Stimulated activated naive CD8-positive, alpha-beta T cell treated with anti-CD3 and anti-CD28 coated beads, Interleukin-15, Interleukin-2, amounts not matched to agents 100 ng/mL and 50 ng/mL, for 24 hours (primary cell): ENCODE data around the gene C19orf12.
"Not testable (repeated sequence)": the region's sequence is repeated elsewhere in the genome, so short reads cannot be mapped to it uniquely, and the experiment has no call there.

Source experiments
- H3K27ac Mint-ChIP-seq: one replicate; pipeline ENCODE4 v1.8.0; 2021; ENCODE audit warnings: mild to moderate bottlenecking, mixed read lengths
- H3K27me3 Mint-ChIP-seq: one replicate; pipeline ENCODE4 v1.8.0; 2021; ENCODE audit warnings: mixed read lengths
- H3K36me3 Mint-ChIP-seq: one replicate; pipeline ENCODE4 v1.8.0; 2021; ENCODE audit warnings: low read depth, mixed read lengths
- H3K4me1 Mint-ChIP-seq: one replicate; pipeline ENCODE4 v1.8.0; 2021; ENCODE audit warnings: low read depth, mixed read lengths
- H3K4me3 Mint-ChIP-seq: one replicate; pipeline ENCODE4 v1.8.0; 2021; ENCODE audit warnings: mild to moderate bottlenecking, mixed read lengths
- H3K9me3 Mint-ChIP-seq: one replicate; pipeline ENCODE4 v1.8.0; 2021; ENCODE audit warnings: mixed read lengths

C19orf12 gene

GRCh38 chr19:29711584-29712132 lies 3.4 kb downstream of the C19orf12 start:
- Mint-ChIP-seq H3K9me3 (no peaks in the 10 kb centered on the region), H3K4me3 (peak overlapping the region; percentile 96), H3K27ac (peak overlapping the region; percentile 77), H3K4me1 (peaks cover 91% of the 10 kb centered on the region), H3K27me3 (no peaks in the 10 kb centered on the region), H3K36me3 (peaks cover 39% of the 10 kb centered on the region)

- H3K27me3 Mint-ChIP-seq, H3K9me3 Mint-ChIP-seq, H3K4me3 Mint-ChIP-seq: not testable (repeated sequence)
- peaks cover 52% of the 10 kb centered on the region for H3K36me3 Mint-ChIP-seq
- H3K4me1 Mint-ChIP-seq: peaks cover 99% of the 10 kb centered on the region
- peak overlapping the region; percentile 85 for H3K27ac Mint-ChIP-seq
Observed at GRCh38 chr19:29709440-29709798, 5.6 kb downstream of the C19orf12 start.

- Mint-ChIP-seq H3K4me1 (peaks cover 99% of the 10 kb centered on the region), H3K4me3 (no peak overlapping the region), H3K27ac (peak overlapping the region; percentile 85), H3K36me3 (peaks cover 52% of the 10 kb centered on the region), H3K27me3 (no peaks in the 10 kb centered on the region), H3K9me3 (no peaks in the 10 kb centered on the region)
Observed at GRCh38 chr19:29708554-29709439, 6.3 kb downstream of the C19orf12 start.

GRCh38 chr19:29706635-29707034 lies 8.4 kb downstream of the C19orf12 start:
- Mint-ChIP-seq H3K9me3 (no peaks in the 10 kb centered on the region), H3K4me1 (peaks cover 79% of the 10 kb centered on the region), H3K4me3 (no peak overlapping the region), H3K27ac (peak overlapping the region; percentile 94), H3K36me3 (peaks cover 45% of the 10 kb centered on the region), H3K27me3 (no peaks in the 10 kb centered on the region)

GRCh38 chr19:29705706-29706105 lies 9.4 kb downstream of the C19orf12 start:
- Mint-ChIP-seq H3K27ac (peak overlapping the region; percentile 94), H3K36me3 (peaks cover 45% of the 10 kb centered on the region), H3K27me3 (no peaks in the 10 kb centered on the region), H3K4me3 (peak overlapping the region; percentile 30), H3K9me3 (no peaks in the 10 kb centered on the region), H3K4me1 (peaks cover 70% of the 10 kb centered on the region)

- Mint-ChIP-seq H3K4me1 (peaks cover 61% of the 10 kb centered on the region), H3K36me3 (peaks cover 45% of the 10 kb centered on the region), H3K27me3 (no peaks in the 10 kb centered on the region), H3K27ac (peak overlapping the region; percentile 94), H3K9me3 (no peaks in the 10 kb centered on the region), H3K4me3 (peak overlapping the region; percentile 42)
Observed at GRCh38 chr19:29704562-29705558, 10.2 kb downstream of the C19orf12 start.

- Mint-ChIP-seq H3K4me3 (no peak overlapping the region), H3K9me3 (no peaks in the 10 kb centered on the region), H3K27me3 (no peaks in the 10 kb centered on the region), H3K4me1 (peaks cover 43% of the 10 kb centered on the region), H3K27ac (no peak overlapping the region), H3K36me3 (peaks cover 36% of the 10 kb centered on the region)
Observed at GRCh38 chr19:29702963-29703320, 12.1 kb downstream of the C19orf12 start.

- Mint-ChIP-seq H3K27me3 (no peaks in the 10 kb centered on the region), H3K9me3 (no peaks in the 10 kb centered on the region), H3K36me3 (peaks cover 31% of the 10 kb centered on the region), H3K27ac (no peak overlapping the region), H3K4me1 (peaks cover 37% of the 10 kb centered on the region), H3K4me3 (no peak overlapping the region)
Observed at GRCh38 chr19:29702161-29702962, 12.7 kb downstream of the C19orf12 start.

GRCh38 chr19:29700498-29700897 lies 14.6 kb downstream of the C19orf12 start:
- no peak overlapping the region for H3K4me3 Mint-ChIP-seq
- peaks cover 19% of the 10 kb centered on the region for H3K4me1 Mint-ChIP-seq
- H3K36me3 Mint-ChIP-seq: peaks cover 12% of the 10 kb centered on the region
- H3K27ac Mint-ChIP-seq: no peak overlapping the region
- no peaks in the 10 kb centered on the region for H3K27me3 Mint-ChIP-seq
- H3K9me3 Mint-ChIP-seq: no peaks in the 10 kb centered on the region

GRCh38 chr19:29699861-29700260 lies 15.2 kb downstream of the C19orf12 start:
- H3K27me3 Mint-ChIP-seq: no peaks in the 10 kb centered on the region
- peaks cover 13% of the 10 kb centered on the region for H3K4me1 Mint-ChIP-seq
- H3K4me3 Mint-ChIP-seq: no peak overlapping the region
- peaks cover 11% of the 10 kb centered on the region for H3K36me3 Mint-ChIP-seq
- H3K9me3 Mint-ChIP-seq: no peaks in the 10 kb centered on the region
- no peak overlapping the region for H3K27ac Mint-ChIP-seq

GRCh38 chr19:29697523-29698261 lies 17.4 kb downstream of the C19orf12 start:
- Mint-ChIP-seq H3K27ac (peak overlapping the region; percentile 21), H3K27me3 (no peaks in the 10 kb centered on the region), H3K4me3 (no peak overlapping the region), H3K9me3 (no peaks in the 10 kb centered on the region), H3K36me3 (peaks cover 2% of the 10 kb centered on the region), H3K4me1 (peaks cover 7% of the 10 kb centered on the region)

GRCh38 chr19:29696565-29696846 lies 18.6 kb downstream of the C19orf12 start:
- peaks cover 7% of the 10 kb centered on the region for H3K4me1 Mint-ChIP-seq
- H3K36me3 Mint-ChIP-seq: no peaks in the 10 kb centered on the region
- H3K27ac Mint-ChIP-seq: no peak overlapping the region
- no peak overlapping the region for H3K4me3 Mint-ChIP-seq
- H3K9me3 Mint-ChIP-seq: no peaks in the 10 kb centered on the region
- no peaks in the 10 kb centered on the region for H3K27me3 Mint-ChIP-seq

GRCh38 chr19:29695765-29696564 lies 19.1 kb downstream of the C19orf12 start:
- Mint-ChIP-seq H3K27ac (no peak overlapping the region), H3K36me3 (peaks cover 3% of the 10 kb centered on the region), H3K4me1 (peaks cover 9% of the 10 kb centered on the region), H3K9me3 (no peaks in the 10 kb centered on the region), H3K27me3 (no peaks in the 10 kb centered on the region), H3K4me3 (no peak overlapping the region)
